Left ventricle myocardium superior (tissue), 1 donor: ENCODE measurements around the gene DDX56. TPM values are rescaled to one million over a fixed set of nuclear protein-coding genes. Genes with fewer than 3 reads are reported as not detected.
"Not testable (repeated sequence)": the region's sequence is repeated elsewhere in the genome, so short reads cannot be mapped to it uniquely, and the experiment has no call there.

Experiments
- ATAC-seq: fragments of 200-7000 bp; cut with Tn5 transposase; one replicate; pipeline ENCODE4 v1.9.1; 2020; ENCODE audit warnings: mild to moderate bottlenecking, moderate library complexity
- DNase-seq: peaks from one replicate; pipeline ENCODE4 v3.0.0-alpha.2; 2020
- intact Hi-C: fragments of 100-400 bp; cut with micrococcal nuclease; formaldehyde crosslinking; loops from one replicate; pipeline ENCODE4 v1.11.0; 2022
- total RNA-seq: library from RNA; stranded (reverse); fragmentation: NEBNext Ultra II Directional; extraction: Animal tissue kit (Norgen Biotek cat#: 25700); gene quantifications from one replicate; pipeline ENCODE4 v1.2.1, GENCODE V29; 2021
- donor health status: DM: no; HTN: yes; CAD: no; lungs with severe emphysema.

DDX56 gene
- total RNA-seq, 1 donor from 2014 or later: 31.6 TPM

- intact Hi-C loops: no loop called here
- no peak for ATAC-seq
- no peak for DNase-seq
These were observed 7.0 kb downstream of the DDX56 start for GRCh38 chr7:44566680-44567079.

- DNase-seq: no peak
- intact Hi-C loops: no loop called here
- ATAC-seq: peak; percentile 43
These were observed 7.7 kb downstream of the DDX56 start for GRCh38 chr7:44565795-44566559.

- DNase-seq: peak; percentile 80
- intact Hi-C loops: no loop called here
- peak; percentile 89 for ATAC-seq
These were observed 8.5 kb downstream of the DDX56 start for GRCh38 chr7:44565097-44565794.

GRCh38 chr7:44564606-44565005 lies 9.1 kb downstream of the DDX56 start:
- intact Hi-C loops: no loop called here
- no peak for DNase-seq
- peak; percentile 7 for ATAC-seq

GRCh38 chr7:44563171-44563679 lies 10.5 kb downstream of the DDX56 start:
- DNase-seq: no peak
- intact Hi-C loops: no loop called here
- no peak for ATAC-seq

- DNase-seq, intact Hi-C loops, ATAC-seq: not testable (repeated sequence)
These were observed 11.1 kb downstream of the DDX56 start for GRCh38 chr7:44562622-44562962.

- ATAC-seq: no peak
- intact Hi-C loops: no loop called here
- DNase-seq: no peak
These were observed 11.6 kb downstream of the DDX56 start for GRCh38 chr7:44561962-44562621.

- intact Hi-C loops: no loop called here
- ATAC-seq: no peak
These were observed 12.2 kb downstream of the DDX56 start for GRCh38 chr7:44561481-44561880.

GRCh38 chr7:44559485-44559884 lies 14.2 kb downstream of the DDX56 start:
- DNase-seq (no peak), ATAC-seq (no peak)
- intact Hi-C loops: no loop called here

More at GRCh38 chr7:44561481-44561880, 12.2 kb downstream of the DDX56 start:
- DNase-seq: no peak

- DNase-seq (no peak), ATAC-seq (no peak)
- intact Hi-C loops: no loop called here
These were observed 16.2 kb downstream of the DDX56 start for GRCh38 chr7:44557485-44557884.

- ATAC-seq (no peak), DNase-seq (no peak)
- intact Hi-C loops: no loop called here
These were observed 18.4 kb downstream of the DDX56 start for GRCh38 chr7:44555350-44555749.

GRCh38 chr7:44552473-44553005 lies 21.2 kb downstream of the DDX56 start:
- intact Hi-C loops, DNase-seq, ATAC-seq: not testable (repeated sequence)

GRCh38 chr7:44549457-44549856 lies 24.3 kb downstream of the DDX56 start:
- intact Hi-C loops: no loop called here
- ATAC-seq (no peak), DNase-seq (no peak)

GRCh38 chr7:44548893-44549292 lies 24.8 kb downstream of the DDX56 start:
- DNase-seq (no peak), ATAC-seq (no peak)
- intact Hi-C loops: no loop called here

GRCh38 chr7:44547536-44548231 lies 26.0 kb downstream of the DDX56 start:
- DNase-seq: no peak
- ATAC-seq: no peak
- intact Hi-C loops: no loop called here

GRCh38 chr7:44541876-44542610 lies 31.7 kb downstream of the DDX56 start:
- DNase-seq (no peak), ATAC-seq (no peak)
- intact Hi-C loops: no loop called here

- DNase-seq (no peak), ATAC-seq (no peak)
- intact Hi-C loops: no loop called here
These were observed 32.5 kb downstream of the DDX56 start, which contains the start of gene NPC1L1 for GRCh38 chr7:44541028-44541869. Gene NPC1L1 (minus strand): TSS chr7:44541330. CDS start chr7:44541259, 71 bp downstream.
